GM12872 (cell line): Measurements from ENCODE around the gene THOC6.

Source experiments
- TF ChIP-seq, protein P1 (sequence below): IDR thresholded peaks from 3 replicates; pipeline ENCODE4 v1.5.1; 2011; ENCODE audit warnings: low read depth, mild to moderate bottlenecking, low read length, moderate library complexity; ENCODE audit not compliant: insufficient read depth

Gene THOC6

GRCh38 chr16:3025032-3026002, 1.5 kb downstream of the THOC6 start:
- TF ChIP-seq, protein P1, sequence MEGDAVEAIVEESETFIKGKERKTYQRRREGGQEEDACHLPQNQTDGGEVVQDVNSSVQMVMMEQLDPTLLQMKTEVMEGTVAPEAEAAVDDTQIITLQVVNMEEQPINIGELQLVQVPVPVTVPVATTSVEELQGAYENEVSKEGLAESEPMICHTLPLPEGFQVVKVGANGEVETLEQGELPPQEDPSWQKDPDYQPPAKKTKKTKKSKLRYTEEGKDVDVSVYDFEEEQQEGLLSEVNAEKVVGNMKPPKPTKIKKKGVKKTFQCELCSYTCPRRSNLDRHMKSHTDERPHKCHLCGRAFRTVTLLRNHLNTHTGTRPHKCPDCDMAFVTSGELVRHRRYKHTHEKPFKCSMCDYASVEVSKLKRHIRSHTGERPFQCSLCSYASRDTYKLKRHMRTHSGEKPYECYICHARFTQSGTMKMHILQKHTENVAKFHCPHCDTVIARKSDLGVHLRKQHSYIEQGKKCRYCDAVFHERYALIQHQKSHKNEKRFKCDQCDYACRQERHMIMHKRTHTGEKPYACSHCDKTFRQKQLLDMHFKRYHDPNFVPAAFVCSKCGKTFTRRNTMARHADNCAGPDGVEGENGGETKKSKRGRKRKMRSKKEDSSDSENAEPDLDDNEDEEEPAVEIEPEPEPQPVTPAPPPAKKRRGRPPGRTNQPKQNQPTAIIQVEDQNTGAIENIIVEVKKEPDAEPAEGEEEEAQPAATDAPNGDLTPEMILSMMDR: no peak

DNA sequence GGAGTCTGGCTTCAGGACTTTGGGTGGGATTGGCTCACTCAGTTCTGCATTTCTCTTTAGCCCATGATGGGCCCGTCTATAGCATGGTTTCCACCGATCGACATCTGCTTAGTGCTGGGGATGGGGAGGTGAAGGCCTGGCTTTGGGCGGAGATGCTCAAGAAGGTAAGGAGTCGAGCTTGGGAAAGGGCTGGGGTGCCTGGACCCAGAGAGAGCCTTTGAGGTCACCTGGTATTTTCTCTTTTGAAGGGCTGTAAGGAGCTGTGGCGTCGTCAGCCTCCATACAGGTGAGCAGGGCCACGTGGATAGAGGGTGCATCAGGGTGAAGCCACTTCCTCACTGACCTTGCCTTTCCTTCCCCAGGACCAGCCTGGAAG, 2.2 kb downstream of the THOC6 start:
- TF ChIP-seq, protein P1: no peak

- TF ChIP-seq, protein P1: no peak
Observed at GRCh38 chr16:3026609-3027488, 3.0 kb downstream of the THOC6 start.

GRCh38 chr16:3027489-3027795, 3.6 kb downstream of the THOC6 start:
- TF ChIP-seq, protein P1: no peak

GRCh38 chr16:3027983-3028715, 4.3 kb downstream of the THOC6 start:
- TF ChIP-seq, protein P1: peak; percentile 84

DNA sequence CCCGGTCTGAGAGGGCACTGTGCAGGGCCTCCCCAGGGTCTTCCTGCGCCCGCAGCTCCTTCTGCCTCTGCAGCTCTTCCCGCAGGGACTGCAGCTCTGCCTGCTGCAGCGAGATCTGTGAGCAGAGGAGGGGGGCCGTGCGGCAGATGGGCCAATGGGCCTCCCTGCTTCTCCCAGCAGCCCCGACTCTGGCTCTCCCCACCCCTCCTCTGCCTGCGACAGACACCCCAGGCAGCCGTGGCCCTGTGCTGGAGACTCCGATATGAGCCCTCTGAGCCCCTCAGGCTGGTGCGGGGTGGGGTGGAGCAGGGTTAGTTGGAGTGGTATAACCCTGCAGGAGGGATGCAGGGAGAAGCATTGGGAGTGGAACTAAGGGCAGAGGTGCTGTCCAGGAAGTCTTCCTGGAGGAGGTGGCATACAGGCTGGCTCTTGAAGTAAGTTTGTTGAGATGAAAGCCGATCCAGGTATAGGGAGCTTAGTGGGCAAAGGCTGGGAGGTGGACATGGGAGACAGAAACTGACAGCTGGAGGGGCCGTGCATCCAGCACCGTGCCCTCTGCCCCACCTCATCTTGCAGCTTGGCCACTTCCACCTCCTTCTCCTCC, 5.0 kb downstream of the THOC6 start:
- TF ChIP-seq, protein P1: no peak
